Measurements from ENCODE around the gene VDAC2.
"Not testable (repeated sequence)": the region's sequence is repeated elsewhere in the genome, so short reads cannot be mapped to it uniquely, and the experiment has no call there.

GRCh38 chr10:75188522-75188921, 22.1 kb upstream of the VDAC2 start:
- TF ChIP-seq, protein P1, sequence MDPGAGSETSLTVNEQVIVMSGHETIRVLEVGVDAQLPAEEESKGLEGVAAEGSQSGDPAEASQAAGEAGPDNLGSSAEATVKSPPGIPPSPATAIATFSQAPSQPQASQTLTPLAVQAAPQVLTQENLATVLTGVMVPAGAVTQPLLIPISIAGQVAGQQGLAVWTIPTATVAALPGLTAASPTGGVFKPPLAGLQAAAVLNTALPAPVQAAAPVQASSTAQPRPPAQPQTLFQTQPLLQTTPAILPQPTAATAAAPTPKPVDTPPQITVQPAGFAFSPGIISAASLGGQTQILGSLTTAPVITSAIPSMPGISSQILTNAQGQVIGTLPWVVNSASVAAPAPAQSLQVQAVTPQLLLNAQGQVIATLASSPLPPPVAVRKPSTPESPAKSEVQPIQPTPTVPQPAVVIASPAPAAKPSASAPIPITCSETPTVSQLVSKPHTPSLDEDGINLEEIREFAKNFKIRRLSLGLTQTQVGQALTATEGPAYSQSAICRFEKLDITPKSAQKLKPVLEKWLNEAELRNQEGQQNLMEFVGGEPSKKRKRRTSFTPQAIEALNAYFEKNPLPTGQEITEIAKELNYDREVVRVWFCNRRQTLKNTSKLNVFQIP (CRISPR knock-in tag; IDR thresholded peaks at IDR 0.05; ENCODE audit: borderline replicate concordance, low read depth), result not testable (repeated sequence)
- not testable (repeated sequence) for TF ChIP-seq ZFP30 (CRISPR knock-in tag; IDR thresholded peaks at IDR 0.05); ZFP3 (CRISPR knock-in tag; IDR thresholded peaks at IDR 0.05); SNAI2 (CRISPR knock-in tag; IDR thresholded peaks at IDR 0.05); PATZ1 (CRISPR knock-in tag; IDR thresholded peaks at IDR 0.05; ENCODE audit: borderline replicate concordance); CSDC2 (CRISPR knock-in tag; IDR thresholded peaks at IDR 0.05); ZNF8 (CRISPR knock-in tag; IDR thresholded peaks at IDR 0.05); CREB5 (CRISPR knock-in tag; IDR thresholded peaks at IDR 0.05; ENCODE audit: low read depth); ARNTL (CRISPR knock-in tag; IDR thresholded peaks at IDR 0.05; ENCODE audit: borderline replicate concordance, low read depth); PPARA (CRISPR knock-in tag; IDR thresholded peaks at IDR 0.05; ENCODE audit: borderline replicate concordance); BACH2 (CRISPR knock-in tag; IDR thresholded peaks at IDR 0.05; ENCODE audit: borderline replicate concordance)
- TF ChIP-seq, protein P2, sequence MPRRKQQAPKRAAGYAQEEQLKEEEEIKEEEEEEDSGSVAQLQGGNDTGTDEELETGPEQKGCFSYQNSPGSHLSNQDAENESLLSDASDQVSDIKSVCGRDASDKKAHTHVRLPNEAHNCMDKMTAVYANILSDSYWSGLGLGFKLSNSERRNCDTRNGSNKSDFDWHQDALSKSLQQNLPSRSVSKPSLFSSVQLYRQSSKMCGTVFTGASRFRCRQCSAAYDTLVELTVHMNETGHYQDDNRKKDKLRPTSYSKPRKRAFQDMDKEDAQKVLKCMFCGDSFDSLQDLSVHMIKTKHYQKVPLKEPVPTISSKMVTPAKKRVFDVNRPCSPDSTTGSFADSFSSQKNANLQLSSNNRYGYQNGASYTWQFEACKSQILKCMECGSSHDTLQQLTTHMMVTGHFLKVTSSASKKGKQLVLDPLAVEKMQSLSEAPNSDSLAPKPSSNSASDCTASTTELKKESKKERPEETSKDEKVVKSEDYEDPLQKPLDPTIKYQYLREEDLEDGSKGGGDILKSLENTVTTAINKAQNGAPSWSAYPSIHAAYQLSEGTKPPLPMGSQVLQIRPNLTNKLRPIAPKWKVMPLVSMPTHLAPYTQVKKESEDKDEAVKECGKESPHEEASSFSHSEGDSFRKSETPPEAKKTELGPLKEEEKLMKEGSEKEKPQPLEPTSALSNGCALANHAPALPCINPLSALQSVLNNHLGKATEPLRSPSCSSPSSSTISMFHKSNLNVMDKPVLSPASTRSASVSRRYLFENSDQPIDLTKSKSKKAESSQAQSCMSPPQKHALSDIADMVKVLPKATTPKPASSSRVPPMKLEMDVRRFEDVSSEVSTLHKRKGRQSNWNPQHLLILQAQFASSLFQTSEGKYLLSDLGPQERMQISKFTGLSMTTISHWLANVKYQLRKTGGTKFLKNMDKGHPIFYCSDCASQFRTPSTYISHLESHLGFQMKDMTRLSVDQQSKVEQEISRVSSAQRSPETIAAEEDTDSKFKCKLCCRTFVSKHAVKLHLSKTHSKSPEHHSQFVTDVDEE (CRISPR knock-in tag; IDR thresholded peaks at IDR 0.05), result not testable (repeated sequence)
